Activated T-cell treated with anti-CD3 and anti-CD28 coated beads for 1 hour (primary cell): Measurements from ENCODE around the gene F7.
"Not testable (repeated sequence)": the region's sequence is repeated elsewhere in the genome, so short reads cannot be mapped to it uniquely, and the experiment has no call there.

Source experiments
- DNase-seq: peaks from one replicate; pipeline ENCODE4 v3.0.0-alpha.2; 2020; ENCODE audit warnings: low read depth

F7 gene

DNA sequence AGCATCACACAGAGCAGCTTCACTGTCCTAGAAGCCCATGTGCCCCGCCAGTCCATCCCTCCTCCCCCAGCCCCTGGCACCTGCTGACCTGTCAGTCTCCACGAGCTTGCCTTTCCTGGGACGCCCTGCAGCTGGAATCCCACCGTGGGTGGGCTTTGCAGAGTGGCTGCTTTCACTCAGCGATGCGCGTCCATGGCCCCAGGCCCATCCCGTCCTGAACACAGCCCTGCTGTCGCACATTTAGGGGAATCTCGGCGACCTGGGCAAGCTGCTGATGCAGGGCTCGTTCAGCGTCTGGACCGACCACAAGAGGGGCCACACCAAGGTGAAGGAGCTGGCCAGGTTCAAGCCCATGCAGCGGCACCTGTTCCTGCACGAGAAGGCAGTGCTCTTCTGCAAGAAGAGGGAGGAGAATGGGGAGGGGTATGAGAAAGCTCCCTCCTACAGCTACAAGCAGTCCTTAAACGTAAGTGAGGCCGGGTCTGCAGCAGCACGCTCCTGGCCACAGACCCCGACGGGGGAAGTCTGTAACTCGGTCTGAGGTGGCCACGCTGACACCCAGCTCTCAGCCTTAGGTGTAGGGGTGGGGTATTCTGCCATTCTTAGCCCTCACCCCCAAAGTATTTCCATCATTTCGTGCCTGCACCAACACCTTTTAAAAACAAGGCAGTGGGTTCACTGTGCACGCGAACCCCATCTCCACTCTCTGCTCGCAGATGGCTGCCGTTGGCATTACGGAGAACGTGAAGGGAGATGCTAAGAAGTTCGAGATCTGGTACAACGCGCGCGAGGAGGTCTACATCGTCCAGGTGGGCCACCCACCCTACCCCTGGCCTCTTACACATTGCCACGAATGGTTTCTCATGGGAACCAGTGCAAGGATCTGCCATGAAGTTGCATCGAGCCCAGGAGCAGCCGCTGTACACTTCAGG, 18.3 kb upstream of the F7 start:
- no peak for DNase-seq

DNA sequence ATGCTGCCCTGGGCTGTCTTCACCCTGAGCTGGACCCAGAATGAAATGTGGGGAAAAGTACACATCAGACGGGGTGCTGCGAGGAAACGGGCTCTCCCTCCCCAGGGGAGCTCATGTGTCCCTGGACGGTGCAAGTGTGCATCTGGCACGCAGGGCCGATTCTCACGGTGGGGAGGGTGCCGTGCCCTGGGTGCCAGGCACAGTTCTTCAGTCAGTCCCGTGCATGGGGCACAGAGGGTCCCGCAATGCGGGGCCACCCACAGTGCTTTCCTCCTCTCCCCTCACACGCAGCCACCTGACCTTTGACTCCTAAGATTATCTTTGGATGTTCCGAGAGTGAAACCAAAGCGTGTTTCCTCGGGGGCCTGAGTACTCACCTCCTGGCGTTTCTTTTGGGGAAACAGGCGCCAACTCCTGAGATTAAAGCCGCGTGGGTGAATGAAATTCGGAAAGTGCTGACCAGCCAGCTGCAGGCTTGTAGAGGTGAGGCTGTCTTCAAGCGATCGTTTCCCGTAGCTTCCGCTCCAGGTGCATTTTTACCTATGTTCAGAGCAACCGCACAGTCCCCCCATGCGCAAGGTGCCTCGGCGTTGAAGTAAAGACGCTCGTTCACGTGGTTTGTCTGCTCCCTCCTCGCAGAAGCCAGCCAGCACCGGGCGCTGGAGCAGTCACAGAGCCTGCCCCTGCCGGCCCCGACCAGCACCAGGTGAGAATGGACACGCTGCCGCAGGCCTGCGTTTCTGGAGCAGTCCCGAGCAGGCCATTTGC, 17.5 kb upstream of the F7 start:
- no peak for DNase-seq

DNA sequence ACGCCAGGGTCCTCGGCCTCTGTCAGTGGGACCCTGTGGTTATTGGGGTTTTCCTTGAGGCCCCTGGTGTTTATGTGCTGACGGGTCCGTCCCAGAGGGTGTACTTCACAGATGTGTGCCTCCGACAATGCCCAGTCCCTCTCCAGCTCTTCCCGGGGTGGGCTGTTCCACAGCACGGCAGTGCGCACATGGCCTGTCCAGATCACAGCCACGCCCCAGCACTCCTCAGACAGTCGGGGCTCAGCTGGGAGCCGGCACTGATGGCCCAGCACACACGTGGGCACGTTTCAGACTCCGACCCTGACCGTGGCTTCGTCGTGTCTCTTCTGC, 16.9 kb upstream of the F7 start:
- DNase-seq: no peak

DNA sequence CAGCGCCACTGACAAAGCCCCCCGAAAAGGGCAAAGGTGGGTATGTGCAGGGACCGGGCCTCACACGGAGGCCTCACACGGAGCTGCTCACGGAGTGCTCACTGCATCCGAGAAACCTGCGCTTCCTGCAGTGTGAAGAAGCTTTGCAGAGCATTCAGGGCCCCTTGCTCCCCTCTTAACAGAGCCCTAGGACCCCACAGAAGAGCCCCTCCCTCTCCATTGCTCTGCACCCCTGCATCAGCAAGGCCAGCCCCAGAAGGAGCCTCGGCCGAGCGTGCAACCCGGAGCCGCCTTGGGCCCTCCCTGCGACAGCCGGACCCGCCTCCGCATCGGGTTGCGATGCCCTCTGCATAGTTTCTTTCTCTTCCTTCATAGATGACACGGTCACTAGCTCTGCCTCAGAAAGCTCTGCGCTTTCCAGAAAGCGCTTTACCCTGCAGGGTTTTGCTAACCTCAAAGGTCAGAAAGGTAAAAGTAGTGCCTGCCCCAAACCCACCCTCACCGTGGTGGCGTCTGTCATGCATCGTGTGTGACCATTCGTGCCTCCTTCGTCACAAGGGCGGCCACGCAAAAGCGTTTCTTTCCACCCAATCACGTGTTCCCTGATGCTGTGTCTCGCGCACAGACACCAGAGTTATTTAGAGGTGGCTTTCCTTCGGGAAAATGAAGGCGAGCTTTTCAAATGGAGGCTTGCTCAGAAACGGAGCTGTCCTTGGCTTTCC, 15.7 kb upstream of the F7 start:
- no peak for DNase-seq

DNA sequence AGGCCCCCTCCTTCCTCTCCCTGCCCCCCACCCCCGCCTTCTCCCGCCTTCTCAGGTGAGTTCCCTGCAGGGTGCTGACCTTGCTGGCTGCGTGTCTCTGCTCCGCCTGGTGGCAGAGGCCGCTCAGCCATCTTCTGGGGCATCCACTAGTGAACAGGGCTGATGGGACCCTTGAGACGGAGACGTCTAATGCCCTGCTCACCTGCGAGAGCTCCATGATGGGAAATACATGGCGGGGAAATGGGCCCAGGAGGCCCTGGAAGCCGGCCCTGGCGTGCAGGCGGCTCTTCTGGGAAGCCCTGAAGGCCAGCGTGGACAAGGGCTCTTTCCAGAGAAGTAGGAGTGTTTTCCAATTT, 15.2 kb upstream of the F7 start:
- DNase-seq: no peak

DNA sequence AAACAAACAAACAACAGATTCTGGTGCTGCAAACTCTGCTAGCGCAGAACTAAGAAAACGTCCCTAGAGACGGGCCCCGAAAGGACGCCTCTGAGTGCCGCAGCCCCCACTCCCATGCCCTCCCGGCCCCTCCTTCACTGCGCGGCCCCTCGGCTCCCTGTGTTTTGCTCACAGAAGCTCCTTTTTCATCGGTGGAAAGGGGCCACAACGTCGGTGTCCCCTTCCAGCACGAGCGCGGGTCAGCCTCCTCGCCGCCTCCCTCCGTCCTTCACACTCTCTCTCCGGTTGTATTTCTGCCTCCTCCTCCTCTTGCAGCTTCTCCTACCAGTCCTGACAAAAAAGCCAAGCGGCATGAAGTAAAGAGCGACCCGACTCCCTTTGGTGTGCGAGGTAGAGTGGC, 14.8 kb upstream of the F7 start:
- DNase-seq: no peak

DNA sequence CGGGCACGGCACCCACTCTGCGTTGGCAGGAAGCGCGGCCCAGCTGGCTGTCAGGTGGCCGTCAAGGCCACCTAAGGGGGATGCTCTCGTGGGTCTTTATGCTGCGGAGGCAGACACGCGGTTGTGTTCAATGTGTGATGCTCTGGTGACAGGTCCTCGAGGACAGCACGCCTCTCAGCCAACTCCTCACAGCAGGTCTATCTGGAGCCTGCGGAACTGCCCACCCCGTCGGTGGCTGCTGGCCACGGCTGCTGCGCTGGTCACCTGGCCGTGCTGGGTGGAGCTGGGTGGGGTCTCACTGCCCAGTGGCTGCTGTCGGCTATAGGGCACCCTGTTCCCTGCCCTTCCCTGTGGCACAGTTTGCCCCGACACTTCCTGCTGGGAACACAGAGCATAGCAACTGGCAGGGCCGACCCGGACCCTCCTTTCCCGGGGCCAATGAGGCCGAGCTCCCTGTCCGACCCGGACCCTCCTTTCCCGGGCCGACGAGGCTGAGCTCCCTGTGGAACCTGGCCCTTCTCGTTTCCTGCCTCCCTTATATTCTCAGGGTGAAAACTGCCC, 14.3 kb upstream of the F7 start:
- no peak for DNase-seq

DNA sequence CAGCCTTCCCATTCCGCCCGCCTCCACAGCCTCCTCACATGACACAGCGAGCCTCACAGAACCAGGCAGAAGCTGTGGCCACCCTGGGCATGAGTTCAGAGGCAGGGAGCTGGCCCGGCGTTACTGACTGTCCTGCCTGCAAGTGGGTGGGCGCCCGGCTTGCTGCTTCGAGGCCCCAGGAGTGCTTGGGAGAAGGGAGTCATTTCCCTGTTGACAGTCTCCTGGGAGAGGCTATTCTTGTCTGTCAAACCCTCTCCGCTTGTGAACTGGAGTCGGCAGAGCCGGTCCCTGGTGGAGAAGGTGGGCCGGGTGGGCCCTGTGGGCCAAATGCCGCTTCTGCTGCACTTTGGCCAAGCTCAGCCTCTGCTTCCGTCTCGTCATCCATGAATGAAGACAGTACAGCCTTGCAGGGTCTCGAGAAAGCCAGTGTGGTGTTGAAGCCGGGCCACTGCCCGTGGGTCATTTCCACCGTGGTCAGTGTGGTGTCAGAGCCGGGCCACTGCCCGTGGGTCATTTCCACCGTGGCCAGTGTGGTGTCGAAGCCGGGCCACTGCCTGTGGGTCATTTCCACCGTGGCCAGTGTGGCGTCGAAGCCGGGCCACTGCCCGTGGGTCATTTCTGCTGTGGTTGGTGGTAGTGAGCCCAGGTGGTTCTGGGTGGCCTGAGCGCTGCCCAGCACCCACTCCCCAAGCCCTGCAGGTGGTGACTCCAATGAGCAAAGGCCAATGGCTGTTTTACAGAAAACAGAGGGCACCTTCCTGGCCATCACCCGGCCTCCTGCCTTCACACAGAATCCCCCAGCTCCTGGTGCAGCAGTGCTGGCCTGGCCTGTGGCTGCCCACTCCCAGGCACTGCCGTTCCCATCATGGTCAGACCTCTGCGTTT, 13.5 kb upstream of the F7 start:
- DNase-seq: no peak

DNA sequence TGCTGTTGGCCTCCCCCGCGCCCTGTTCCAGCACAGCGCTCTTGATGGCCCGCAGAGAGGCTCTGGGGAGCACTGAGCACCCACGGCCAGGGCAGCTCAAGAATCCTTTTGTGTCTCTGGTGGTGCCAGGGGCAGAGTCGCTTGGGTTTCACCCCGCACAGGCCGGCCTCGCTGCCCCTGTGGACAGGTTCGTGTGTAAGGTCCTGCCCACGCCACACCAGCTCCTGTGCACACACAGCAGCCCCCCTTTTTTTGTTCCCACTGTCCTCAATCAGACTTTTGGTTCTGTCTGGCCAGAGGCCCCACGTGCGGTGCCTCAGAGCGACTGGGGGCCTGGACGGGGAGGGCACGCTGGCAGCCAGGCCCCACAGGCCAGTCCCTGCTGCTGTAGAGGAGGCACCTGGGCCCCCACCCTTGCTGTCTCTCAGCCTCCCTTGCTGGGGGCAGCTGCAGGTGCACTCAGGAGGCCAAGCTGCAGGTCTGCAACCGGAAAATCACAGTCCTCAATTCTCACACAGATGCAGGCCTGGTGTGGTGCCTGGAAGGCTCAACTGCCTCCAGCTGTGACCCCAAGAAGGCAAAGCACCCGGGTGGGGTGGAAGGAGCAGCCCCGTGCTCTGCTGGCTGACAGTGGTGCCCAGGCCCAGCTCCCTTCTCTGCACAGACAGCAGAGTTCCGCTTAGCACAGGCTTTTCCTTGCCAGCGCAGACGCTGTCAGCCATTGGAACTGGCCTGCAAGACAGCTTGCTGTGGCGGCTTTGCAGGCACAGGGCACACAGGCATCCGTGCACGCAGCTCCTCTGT, 12.6 kb upstream of the F7 start:
- no peak for DNase-seq

DNA sequence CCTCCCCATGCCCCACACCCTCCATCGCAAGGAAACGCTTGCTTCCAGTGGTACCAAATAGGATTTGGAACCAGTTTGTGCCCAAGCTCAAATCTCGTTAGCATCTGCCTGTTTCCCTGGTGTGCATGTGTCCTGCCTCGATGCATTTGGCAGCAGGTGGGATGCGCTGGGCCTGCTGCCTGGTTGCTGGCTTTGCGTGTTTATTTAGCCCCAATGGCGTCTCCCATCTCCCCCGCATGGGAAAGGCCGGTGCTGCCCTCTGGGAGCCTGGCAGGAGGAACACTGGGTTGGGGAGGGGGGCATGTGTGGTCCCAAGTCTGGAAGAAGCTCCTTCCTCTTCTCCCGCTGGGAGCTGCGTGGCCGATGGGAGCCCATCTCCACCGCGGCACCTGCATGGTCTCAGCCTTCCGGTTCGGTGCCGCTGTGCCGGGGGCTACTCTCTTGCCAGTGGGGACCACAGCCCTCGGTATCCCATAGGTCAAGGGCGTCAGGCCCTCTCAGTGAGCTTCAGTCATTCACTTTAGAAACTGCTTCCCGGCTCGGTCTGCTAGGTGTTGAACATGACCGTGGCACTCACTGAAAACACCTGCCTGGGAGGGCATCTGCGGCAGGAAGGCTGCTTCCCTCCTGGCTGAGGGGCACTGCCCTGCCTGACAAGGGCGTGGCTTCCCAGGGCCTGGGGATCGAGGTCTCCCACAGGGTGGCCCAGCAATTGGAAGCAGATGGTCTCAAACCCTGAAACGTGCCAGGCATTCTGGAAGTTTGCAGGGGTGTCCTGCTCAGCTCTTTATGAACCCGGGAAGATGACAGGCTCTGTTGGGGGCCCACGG, 11.8 kb upstream of the F7 start:
- DNase-seq: no peak

DNA sequence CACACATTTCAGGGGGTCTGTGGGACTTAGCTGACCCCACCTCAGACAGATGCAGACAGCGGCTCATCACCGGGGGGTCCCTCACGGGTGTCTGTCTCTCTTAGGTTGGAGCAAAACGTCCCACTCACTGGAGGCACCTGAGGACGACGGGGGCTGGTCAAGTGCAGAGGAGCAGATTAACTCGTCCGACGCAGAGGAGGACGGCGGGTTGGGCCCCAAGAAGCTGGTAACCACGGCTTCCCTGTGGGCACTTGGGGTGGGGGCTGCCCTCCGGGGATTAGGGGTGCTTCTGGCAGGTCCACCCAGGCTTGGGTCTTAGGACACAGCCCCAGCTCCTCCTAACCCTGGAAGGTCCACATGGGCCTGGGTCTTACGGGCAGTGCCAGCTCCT, 11.2 kb upstream of the F7 start:
- no peak for DNase-seq

DNA sequence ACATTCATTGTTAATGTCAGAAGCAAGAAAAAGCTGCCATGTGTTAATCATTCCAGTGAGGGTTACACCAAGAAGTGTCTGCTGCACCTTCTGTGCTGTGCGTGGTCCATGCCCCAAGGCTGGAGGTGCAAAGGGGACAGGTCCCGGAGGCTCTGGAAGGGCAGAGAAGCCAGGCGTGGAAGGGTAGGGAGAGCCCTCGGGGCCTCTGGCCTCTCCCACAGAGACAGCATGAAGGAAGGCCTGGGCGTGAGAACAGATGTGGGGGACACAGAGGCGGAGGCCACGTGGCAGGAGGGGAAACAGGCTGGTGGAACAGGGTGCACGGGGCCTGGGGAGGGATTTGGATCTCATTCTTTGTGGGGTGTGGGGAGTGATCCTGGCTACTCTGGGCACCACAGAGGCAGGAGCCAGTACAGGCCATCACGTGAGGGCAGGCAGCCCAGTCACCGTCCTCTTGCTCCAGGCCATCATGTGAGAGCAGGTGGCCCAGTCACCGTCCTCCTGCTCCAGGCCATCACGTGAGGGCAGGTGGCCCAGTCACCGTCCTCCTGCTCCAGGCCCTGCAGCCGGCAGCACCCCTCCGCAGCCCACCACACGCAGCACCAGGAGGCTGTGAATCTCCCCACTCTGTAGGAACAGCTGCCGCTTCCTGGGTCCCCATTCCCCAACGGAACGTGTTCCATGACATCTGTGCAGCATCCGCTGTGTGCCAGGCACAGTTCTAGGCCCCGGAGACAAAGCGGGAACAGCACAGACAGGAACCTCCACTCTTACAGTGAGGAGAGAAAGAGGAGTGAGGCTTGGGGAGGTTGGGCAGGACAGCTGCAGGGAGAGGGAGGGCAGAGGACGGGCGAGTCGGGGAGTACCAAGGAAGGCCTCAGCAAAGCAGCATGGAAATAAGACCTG, 10.2 kb upstream of the F7 start:
- no peak for DNase-seq

DNA sequence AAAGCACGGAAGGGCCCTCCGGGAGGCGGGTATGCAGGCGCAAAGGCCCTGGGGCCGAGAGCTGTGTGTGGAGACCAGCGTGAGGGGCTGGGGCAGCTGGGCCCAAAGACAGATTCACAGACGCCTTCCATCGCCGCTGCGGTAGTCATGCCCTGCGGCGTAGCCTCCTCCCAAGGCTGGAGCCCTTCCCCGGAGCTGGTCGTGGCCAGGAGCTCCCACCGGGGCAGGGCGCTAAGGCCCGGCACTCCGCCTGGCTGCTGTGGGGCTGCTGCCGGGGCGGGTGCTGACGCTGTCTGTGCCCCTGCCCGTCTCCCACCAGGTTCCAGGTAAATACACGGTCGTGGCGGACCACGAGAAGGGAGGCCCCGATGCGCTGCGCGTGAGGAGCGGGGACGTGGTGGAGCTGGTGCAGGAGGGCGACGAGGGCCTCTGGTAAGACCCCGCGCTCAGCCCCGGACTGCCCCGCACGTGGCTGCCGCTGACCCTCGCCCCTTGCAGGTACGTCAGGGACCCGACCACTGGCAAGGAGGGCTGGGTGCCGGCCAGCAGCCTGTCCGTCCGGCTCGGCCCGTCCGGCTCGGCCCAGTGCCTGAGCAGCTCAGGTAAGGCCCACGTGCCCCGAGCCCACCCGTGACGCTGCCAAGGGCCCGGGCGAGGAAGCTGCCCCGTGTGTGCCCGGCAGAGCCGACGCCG, 9.4 kb upstream of the F7 start:
- DNase-seq: no peak

DNA sequence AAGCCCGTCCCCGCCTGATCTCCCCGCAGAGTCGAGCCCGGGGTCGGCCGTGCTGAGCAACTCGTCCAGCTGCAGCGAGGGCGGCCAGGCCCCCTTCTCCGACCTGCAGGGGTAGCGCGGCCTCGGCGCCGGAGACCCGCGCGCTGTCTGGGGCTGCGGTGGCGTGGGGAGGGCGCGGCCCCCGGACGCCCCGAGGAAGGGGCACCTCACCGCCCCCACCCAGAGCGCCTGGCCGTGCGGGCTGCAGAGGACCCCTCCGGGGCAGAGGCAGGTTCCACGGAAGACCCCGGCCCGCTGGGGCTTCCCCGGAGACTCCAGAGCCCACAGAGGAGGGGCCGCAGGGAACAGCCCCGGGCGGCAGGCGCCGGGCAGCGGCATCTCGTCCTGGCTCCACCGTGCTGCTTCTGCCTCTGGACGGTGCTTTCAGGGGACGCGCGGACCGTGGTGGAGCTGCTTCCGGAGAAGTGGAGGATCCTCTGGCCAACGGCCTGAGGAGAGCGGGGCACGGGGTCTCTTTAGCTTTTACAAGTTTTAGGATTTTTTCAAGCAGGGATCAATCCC, 8.8 kb upstream of the F7 start:
- DNase-seq: no peak

DNA sequence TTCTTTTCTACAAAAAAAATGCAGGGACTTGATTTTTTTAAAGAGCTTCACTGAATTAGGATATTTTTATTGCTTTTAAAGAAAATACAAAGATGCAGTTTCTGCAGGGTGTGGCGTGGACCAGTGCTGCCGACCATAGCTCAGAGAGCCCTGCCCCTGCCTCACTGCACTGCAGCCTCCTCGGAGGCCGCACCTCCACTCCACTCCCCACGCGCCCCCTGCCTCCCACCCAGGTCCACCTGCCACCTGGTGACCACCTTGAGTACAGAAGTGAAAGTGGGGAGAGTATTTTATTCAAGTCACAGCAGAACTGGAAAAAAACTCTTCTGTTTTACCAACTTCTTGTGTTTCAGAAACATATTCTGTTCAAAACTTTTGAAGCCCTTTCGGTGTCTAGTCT, 7.9 kb upstream of the F7 start:
- no peak for DNase-seq

DNA sequence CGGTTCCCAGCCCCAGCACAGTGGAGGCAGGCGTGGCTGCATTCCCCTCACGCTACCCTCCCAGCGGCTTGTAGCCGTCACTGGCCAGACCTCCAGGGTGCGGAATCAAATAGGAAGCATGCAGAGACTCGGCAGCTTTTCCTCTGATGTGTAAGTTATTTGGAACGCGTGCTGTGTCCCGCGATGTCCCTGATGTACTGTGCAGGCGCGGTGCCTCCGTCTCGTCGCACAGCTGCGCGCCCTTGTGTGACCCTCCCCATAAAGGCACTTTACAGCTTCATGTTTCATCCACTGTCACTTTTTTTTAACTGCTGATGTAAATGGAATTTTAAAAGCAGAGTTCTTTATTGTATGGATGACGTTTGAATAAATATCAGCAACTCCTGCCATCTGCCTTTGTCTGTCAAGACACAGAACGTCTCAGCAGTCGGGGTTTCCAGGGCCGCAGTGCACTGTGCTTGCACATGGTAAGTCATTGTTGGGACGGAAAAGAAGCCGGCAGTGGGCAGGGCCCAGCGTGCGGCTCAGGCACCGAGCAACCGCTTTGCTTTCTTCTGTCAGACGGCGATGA, 7.3 kb upstream of the F7 start:
- DNase-seq: no peak

DNA sequence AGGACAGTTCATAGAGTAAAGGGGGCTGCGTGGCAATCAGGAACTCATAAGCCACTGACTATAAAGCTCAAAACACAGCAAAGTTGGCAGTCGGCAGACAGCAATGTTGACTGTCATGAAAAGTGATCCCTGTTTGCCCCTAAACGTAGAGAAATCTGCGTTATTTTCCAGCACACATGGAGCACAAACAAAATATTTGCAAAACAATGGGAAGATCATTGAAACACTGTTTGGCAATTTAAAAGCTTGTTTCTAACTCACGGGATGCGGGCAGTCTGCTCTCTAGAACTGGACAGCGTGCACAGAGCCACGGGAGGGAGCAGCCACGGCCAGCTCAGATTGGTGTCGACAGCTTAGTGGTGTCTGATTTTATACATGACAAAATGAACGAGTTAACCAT, 6.4 kb upstream of the F7 start:
- DNase-seq: no peak

DNA sequence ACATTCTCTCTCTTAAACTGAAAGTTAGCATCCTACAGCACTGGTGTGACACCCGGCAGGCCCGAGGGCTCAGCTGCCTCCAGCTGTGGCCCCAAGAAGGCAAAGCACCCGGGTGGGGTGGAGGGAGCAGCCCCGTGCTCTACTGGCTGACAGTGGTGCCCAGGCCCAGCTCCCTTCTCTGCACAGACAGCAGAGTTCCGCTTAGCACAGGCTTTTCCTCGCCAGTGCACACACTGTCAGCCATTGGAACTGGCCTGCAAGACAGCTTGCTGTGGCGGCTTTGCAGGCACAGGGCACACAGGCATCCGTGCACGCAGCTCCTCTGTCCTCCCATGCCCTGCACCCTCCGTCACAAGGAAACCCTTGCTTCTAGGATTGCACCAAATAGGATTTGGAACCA, 3.3 kb upstream of the F7 start:
- DNase-seq: not testable (repeated sequence)
